Measurements from ENCODE around the gene CNTN3. TPM values are rescaled to one million over a fixed set of nuclear protein-coding genes. Genes with fewer than 3 reads are reported as not detected.
A peak's percentile ranks its signal among the peaks of the same experiment; 100 is the strongest.

The CNTN3 gene
- total and polyA plus RNA-seq, 2 donors from 2014 or later: 3.8 TPM

DNA sequence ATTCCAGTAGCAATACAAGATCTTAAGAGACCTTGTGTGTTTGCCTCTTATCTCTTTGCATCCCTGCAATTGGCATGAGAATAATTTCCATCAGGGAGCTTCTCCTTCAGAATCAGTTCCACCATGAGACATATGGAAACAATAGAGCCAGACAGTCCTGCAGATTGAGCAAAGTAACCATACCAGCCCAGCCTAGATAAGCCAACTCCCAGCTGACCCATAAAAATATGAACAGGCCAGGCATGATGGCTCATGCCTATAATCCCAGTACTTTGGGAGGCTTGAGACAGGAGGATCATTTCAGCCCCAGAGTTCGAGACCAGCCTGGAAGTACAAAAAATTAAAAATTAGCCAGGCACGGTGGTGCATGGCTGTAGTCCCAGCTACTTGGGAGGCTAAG, 12.7 kb downstream of the CNTN3 start:
- Histone ChIP-seq H3K9ac (ENCODE audit: low read length in 3 of 3) (no peak overlapping the region), H3K9me3 (ENCODE audit: control insufficient read depth in 2 of 3, insufficient read depth in 1 of 3, low read length in 3 of 3) (no peaks in the 10 kb centered on the region), H3K4me3 (ENCODE audit: low read length in 3 of 3) (no peak overlapping the region), H3K27me3 (ENCODE audit: control insufficient read depth, insufficient read depth, low read length) (no peaks in the 10 kb centered on the region), H3K36me3 (ENCODE audit: control insufficient read depth in 2 of 3, insufficient read depth in 3 of 3, low read length in 3 of 3) (no peaks in the 10 kb centered on the region), H3K27ac (ENCODE audit: low read depth in 2 of 2, low read length in 2 of 2) (no peak overlapping the region), H3K4me1 (ENCODE audit: control insufficient read depth in 2 of 3, insufficient read depth in 2 of 3, low read depth in 1 of 3, low read length in 3 of 3) (no peaks in the 10 kb centered on the region)
- DNase-seq: no peak
- FAIRE-seq: no peak
- TF ChIP-seq, protein P1, sequence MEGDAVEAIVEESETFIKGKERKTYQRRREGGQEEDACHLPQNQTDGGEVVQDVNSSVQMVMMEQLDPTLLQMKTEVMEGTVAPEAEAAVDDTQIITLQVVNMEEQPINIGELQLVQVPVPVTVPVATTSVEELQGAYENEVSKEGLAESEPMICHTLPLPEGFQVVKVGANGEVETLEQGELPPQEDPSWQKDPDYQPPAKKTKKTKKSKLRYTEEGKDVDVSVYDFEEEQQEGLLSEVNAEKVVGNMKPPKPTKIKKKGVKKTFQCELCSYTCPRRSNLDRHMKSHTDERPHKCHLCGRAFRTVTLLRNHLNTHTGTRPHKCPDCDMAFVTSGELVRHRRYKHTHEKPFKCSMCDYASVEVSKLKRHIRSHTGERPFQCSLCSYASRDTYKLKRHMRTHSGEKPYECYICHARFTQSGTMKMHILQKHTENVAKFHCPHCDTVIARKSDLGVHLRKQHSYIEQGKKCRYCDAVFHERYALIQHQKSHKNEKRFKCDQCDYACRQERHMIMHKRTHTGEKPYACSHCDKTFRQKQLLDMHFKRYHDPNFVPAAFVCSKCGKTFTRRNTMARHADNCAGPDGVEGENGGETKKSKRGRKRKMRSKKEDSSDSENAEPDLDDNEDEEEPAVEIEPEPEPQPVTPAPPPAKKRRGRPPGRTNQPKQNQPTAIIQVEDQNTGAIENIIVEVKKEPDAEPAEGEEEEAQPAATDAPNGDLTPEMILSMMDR (IDR thresholded peaks at IDR 0.05; ENCODE audit: borderline replicate concordance, extremely low read depth, insufficient read depth): no peak
- intact Hi-C loops (cut with DNase I): loop anchor here (5.0 kb wide), 1 partner anchor 124 kb away; no protein-coding TSS in a partner anchor

DNA sequence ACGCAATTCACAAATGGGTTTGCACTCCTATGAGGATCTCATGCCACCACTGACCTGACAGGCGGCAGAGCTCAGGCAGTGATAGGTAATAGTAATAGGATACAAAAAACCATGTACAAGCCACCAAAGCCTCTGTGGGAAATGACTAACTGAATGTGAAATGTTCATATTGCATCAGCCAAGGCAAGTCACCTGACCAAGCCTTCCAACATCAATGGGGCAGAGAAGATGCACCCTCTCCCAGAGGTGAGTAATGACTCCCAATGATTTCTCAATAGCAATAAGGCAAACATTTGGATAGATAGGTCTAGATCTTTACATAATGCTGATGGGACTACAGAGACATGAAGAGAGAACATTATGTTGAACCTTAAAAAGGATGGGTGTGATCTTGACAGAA, 14.9 kb downstream of the CNTN3 start:
- Histone ChIP-seq H3K27me3 (ENCODE audit: control insufficient read depth, insufficient read depth, low read length) (no peaks in the 10 kb centered on the region), H3K9me3 (ENCODE audit: control insufficient read depth in 2 of 3, insufficient read depth in 1 of 3, low read length in 3 of 3) (no peaks in the 10 kb centered on the region), H3K27ac (ENCODE audit: low read depth in 2 of 2, low read length in 2 of 2) (no peak overlapping the region), H3K9ac (ENCODE audit: low read length in 3 of 3) (no peak overlapping the region), H3K36me3 (ENCODE audit: control insufficient read depth in 2 of 3, insufficient read depth in 3 of 3, low read length in 3 of 3) (no peaks in the 10 kb centered on the region), H3K4me3 (ENCODE audit: low read length in 3 of 3) (no peak overlapping the region), H3K4me1 (ENCODE audit: control insufficient read depth in 2 of 3, insufficient read depth in 2 of 3, low read depth in 1 of 3, low read length in 3 of 3) (no peaks in the 10 kb centered on the region)
- FAIRE-seq (no peak), DNase-seq (no peak)
- TF ChIP-seq, protein P1 (IDR thresholded peaks at IDR 0.05; ENCODE audit: borderline replicate concordance, extremely low read depth, insufficient read depth): no peak
- intact Hi-C loops (cut with DNase I): no loop called here

DNA sequence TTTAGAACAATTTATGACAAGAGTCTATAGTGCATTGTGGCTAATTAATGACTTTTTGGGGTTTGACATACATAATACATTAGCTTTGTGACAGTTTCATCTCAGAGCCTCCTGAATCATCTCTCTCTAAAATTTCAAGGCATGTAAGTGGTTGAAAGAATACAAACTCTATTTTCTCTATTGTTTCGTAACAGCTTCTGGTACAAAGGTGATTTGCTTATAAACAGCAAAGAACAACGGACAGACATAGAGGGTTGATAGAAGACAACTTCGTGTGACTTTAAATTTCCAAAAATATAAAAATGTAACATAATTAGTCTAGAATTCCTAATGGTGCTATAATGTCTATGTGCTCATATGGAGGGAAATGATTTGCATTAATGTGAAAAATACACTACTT, 21.3 kb downstream of the CNTN3 start:
- no peak for DNase-seq
- H3K9ac ChIP-seq (ENCODE audit: low read length in 3 of 3): no peak overlapping the region
- no peaks in the 10 kb centered on the region for H3K36me3 ChIP-seq (ENCODE audit: control insufficient read depth in 2 of 3, insufficient read depth in 3 of 3, low read length in 3 of 3)
- no peaks in the 10 kb centered on the region for H3K9me3 ChIP-seq (ENCODE audit: control insufficient read depth in 2 of 3, insufficient read depth in 1 of 3, low read length in 3 of 3)
- no peak overlapping the region for H3K4me3 ChIP-seq (ENCODE audit: low read length in 3 of 3)
- H3K4me1 ChIP-seq (ENCODE audit: control insufficient read depth in 2 of 3, insufficient read depth in 2 of 3, low read depth in 1 of 3, low read length in 3 of 3): peaks cover 0 to 3% (median 0%) of the 10 kb centered on the region in 3 donors
- intact Hi-C loops (cut with DNase I): no loop called here
- no peaks in the 10 kb centered on the region for H3K27me3 ChIP-seq (ENCODE audit: control insufficient read depth, insufficient read depth, low read length)
- H3K27ac ChIP-seq (ENCODE audit: low read depth in 2 of 2, low read length in 2 of 2): no peak overlapping the region
- FAIRE-seq: no peak
- TF ChIP-seq, protein P1 (IDR thresholded peaks at IDR 0.05; ENCODE audit: borderline replicate concordance, extremely low read depth, insufficient read depth): no peak

DNA sequence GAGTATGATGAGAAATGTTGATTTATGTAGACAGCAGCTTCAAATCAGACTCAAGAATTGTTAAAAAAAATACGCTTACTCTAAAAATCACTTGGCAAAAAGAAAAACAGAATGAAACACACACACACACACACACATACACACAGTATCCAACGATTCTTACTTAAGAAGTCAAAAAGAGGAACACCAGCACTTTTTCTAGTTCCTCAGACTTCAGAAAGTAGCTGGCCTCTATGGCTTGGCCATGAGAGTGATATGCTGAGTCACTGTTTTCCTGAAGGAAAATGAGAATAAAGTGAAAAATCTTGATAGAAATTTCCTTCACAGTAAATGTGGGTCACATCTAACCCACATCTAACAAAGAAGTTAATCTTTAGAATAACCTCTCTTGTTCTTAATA, 22.1 kb downstream of the CNTN3 start:
- TF ChIP-seq, protein P1 (IDR thresholded peaks at IDR 0.05; ENCODE audit: borderline replicate concordance, extremely low read depth, insufficient read depth): no peak
- Histone ChIP-seq H3K36me3 (ENCODE audit: control insufficient read depth in 2 of 3, insufficient read depth in 3 of 3, low read length in 3 of 3) (no peaks in the 10 kb centered on the region), H3K4me3 (ENCODE audit: low read length in 3 of 3) (no peak overlapping the region), H3K27me3 (ENCODE audit: control insufficient read depth, insufficient read depth, low read length) (no peaks in the 10 kb centered on the region), H3K9me3 (ENCODE audit: control insufficient read depth in 2 of 3, insufficient read depth in 1 of 3, low read length in 3 of 3) (no peaks in the 10 kb centered on the region), H3K9ac (ENCODE audit: low read length in 3 of 3) (no peak overlapping the region), H3K27ac (ENCODE audit: low read depth in 2 of 2, low read length in 2 of 2) (no peak overlapping the region), H3K4me1 (ENCODE audit: control insufficient read depth in 2 of 3, insufficient read depth in 2 of 3, low read depth in 1 of 3, low read length in 3 of 3) (peaks cover 0 to 3% (median 0%) of the 10 kb centered on the region in 3 donors)
- intact Hi-C loops (cut with DNase I): no loop called here
- FAIRE-seq: peak; percentile 27
- DNase-seq: no peak

Data from kidney (tissue), 14 donors.